Measurements from ENCODE around the gene UBE3B.

The UBE3B gene

GRCh38 chr12:109568486-109568885 lies 91.1 kb downstream of the UBE3B start (continued):
- TF ChIP-seq POU6F1 (CRISPR knock-in tag; IDR thresholded peaks at IDR 0.05; ENCODE audit: borderline replicate concordance, low read depth) = no peak
- no peak for TF ChIP-seq OSR1 (CRISPR knock-in tag; IDR thresholded peaks at IDR 0.05)

- ATAC-seq = no peak
- TF ChIP-seq POU6F1 (CRISPR knock-in tag; IDR thresholded peaks at IDR 0.05; ENCODE audit: borderline replicate concordance, low read depth) (no peak), CSDC2 (CRISPR knock-in tag; IDR thresholded peaks at IDR 0.05) (no peak)
Observed at GRCh38 chr12:109571773-109572505, 94.5 kb downstream of the UBE3B start.

GRCh38 chr12:109572506-109572845 lies 95.0 kb downstream of the UBE3B start:
- ATAC-seq = no peak
- TF ChIP-seq ZC3H10 (CRISPR knock-in tag; IDR thresholded peaks at IDR 0.05) (no peak), TOX (CRISPR knock-in tag; IDR thresholded peaks at IDR 0.05; ENCODE audit: borderline replicate concordance) (no peak), TCF4 (CRISPR knock-in tag; IDR thresholded peaks at IDR 0.05; ENCODE audit: borderline replicate concordance) (no peak), TSHZ2 (CRISPR knock-in tag; IDR thresholded peaks at IDR 0.05) (no peak), ZFP3 (CRISPR knock-in tag; IDR thresholded peaks at IDR 0.05) (no peak), ZNF70 (CRISPR knock-in tag; IDR thresholded peaks at IDR 0.05) (no peak), ESRRG (CRISPR knock-in tag; IDR thresholded peaks at IDR 0.05) (no peak), ZNF565 (CRISPR knock-in tag; conservative IDR thresholded peaks at IDR 0.05; ENCODE audit: low read depth) (no peak), ISL1 (CRISPR knock-in tag; IDR thresholded peaks at IDR 0.05) (no peak), ARNTL (CRISPR knock-in tag; IDR thresholded peaks at IDR 0.05; ENCODE audit: borderline replicate concordance, low read depth) (no peak), SNAI2 (CRISPR knock-in tag; IDR thresholded peaks at IDR 0.05) (no peak), GLIS3 (CRISPR knock-in tag; IDR thresholded peaks at IDR 0.05) (no peak), PPARA (CRISPR knock-in tag; IDR thresholded peaks at IDR 0.05; ENCODE audit: borderline replicate concordance) (no peak)

GRCh38 chr12:109573029-109573913 lies 95.8 kb downstream of the UBE3B start, which contains the start of the genes MMAB and MVK:
TSS of gene MMAB (minus strand) at chr12:109573504. CDS start at chr12:109573480, 24 bp downstream.
TSS of gene MVK (plus strand) at chr12:109573794. CDS start at chr12:109574823, 1,029 bp downstream.
- ATAC-seq = peak; percentile 99
- no peak for TF ChIP-seq ZC3H10 (CRISPR knock-in tag; IDR thresholded peaks at IDR 0.05)
- no peak for TF ChIP-seq ZFP30 (CRISPR knock-in tag; IDR thresholded peaks at IDR 0.05)
- no peak for TF ChIP-seq OSR1 (CRISPR knock-in tag; IDR thresholded peaks at IDR 0.05)
- TF ChIP-seq ARNTL (CRISPR knock-in tag; IDR thresholded peaks at IDR 0.05; ENCODE audit: borderline replicate concordance, low read depth) = no peak
- no peak for TF ChIP-seq ZNF8 (CRISPR knock-in tag; IDR thresholded peaks at IDR 0.05)
- TF ChIP-seq PATZ1 (CRISPR knock-in tag; IDR thresholded peaks at IDR 0.05; ENCODE audit: borderline replicate concordance) = no peak
- TF ChIP-seq ZFP3 (CRISPR knock-in tag; IDR thresholded peaks at IDR 0.05) = no peak

Measured in SK-N-SH treated with all-trans-retinoic acid at 6 μM for 48 hours (cell line).